NCI-H226 (cell line): Measurements from ENCODE around the gene PRG2.
"Not testable (repeated sequence)": the region's sequence is repeated elsewhere in the genome, so short reads cannot be mapped to it uniquely, and the experiment has no call there.

Source experiments
- DNase-seq: peaks from one replicate; pipeline ENCODE4 v3.0.0-alpha.2; 2015

The PRG2 gene

GRCh38 chr11:57364851-57365660 lies 25.4 kb downstream of the PRG2 start:
- no peak for DNase-seq

GRCh38 chr11:57363131-57364080 lies 27.0 kb downstream of the PRG2 start:
- no peak for DNase-seq

- no peak for DNase-seq
These were observed 28.5 kb downstream of the PRG2 start for GRCh38 chr11:57361926-57362325.

GRCh38 chr11:57361420-57361819 lies 29.0 kb downstream of the PRG2 start:
- not testable (repeated sequence) for DNase-seq

GRCh38 chr11:57360991-57361390 lies 29.5 kb downstream of the PRG2 start:
- no peak for DNase-seq

- peak; percentile 56 for DNase-seq
These were observed 30.4 kb downstream of the PRG2 start for GRCh38 chr11:57359896-57360690.

GRCh38 chr11:57359396-57359795 lies 31.1 kb downstream of the PRG2 start:
- DNase-seq = no peak

GRCh38 chr11:57358991-57359390 lies 31.5 kb downstream of the PRG2 start:
- no peak for DNase-seq

- DNase-seq = peak; percentile 91
These were observed 31.9 kb downstream of the PRG2 start for GRCh38 chr11:57358543-57358961.

- DNase-seq = no peak
These were observed 32.6 kb downstream of the PRG2 start for GRCh38 chr11:57357856-57358255.

- DNase-seq = no peak
These were observed 33.1 kb downstream of the PRG2 start for GRCh38 chr11:57357310-57357709.

- DNase-seq = no peak
These were observed 34.2 kb downstream of the PRG2 start for GRCh38 chr11:57356268-57356667.

GRCh38 chr11:57354699-57355098 lies 35.8 kb downstream of the PRG2 start:
- DNase-seq = no peak

- no peak for DNase-seq
These were observed 36.6 kb downstream of the PRG2 start for GRCh38 chr11:57353852-57354251.

GRCh38 chr11:57353446-57353845 lies 37.0 kb downstream of the PRG2 start:
- DNase-seq = no peak

GRCh38 chr11:57353036-57353435 lies 37.4 kb downstream of the PRG2 start:
- no peak for DNase-seq

GRCh38 chr11:57349491-57350274 lies 40.8 kb downstream of the PRG2 start:
- DNase-seq = peak; percentile 89

GRCh38 chr11:57348636-57349313 lies 41.7 kb downstream of the PRG2 start:
- no peak for DNase-seq

- DNase-seq = no peak
These were observed 42.4 kb downstream of the PRG2 start for GRCh38 chr11:57348052-57348451.

- DNase-seq = no peak
These were observed 43.1 kb downstream of the PRG2 start for GRCh38 chr11:57347336-57347735.

GRCh38 chr11:57345555-57346211 lies 44.8 kb downstream of the PRG2 start:
- peak; percentile 55 for DNase-seq
